Left ventricle myocardium inferior (tissue), 1 donor: ENCODE measurements around the gene CENPT. TPM values are rescaled to one million over a fixed set of nuclear protein-coding genes. Genes with fewer than 3 reads are reported as not detected.
"Not testable (repeated sequence)": the region's sequence is repeated elsewhere in the genome, so short reads cannot be mapped to it uniquely, and the experiment has no call there.

Experiments used
- DNase-seq: peaks from one replicate; pipeline ENCODE4 v3.0.0-alpha.2; 2020
- H3K27ac ChIP-seq: fragments of 200-600 bp; replicated peaks from 2 replicates; pipeline ENCODE4 v1.8.0; 2021
- H3K27me3 ChIP-seq: fragments of 200-600 bp; 2 replicates; pipeline ENCODE4 v1.8.0; 2021; ENCODE audit warnings: low read depth
- H3K36me3 ChIP-seq: fragments of 200-600 bp; 2 replicates; pipeline ENCODE4 v1.8.0; 2021
- H3K4me1 ChIP-seq: fragments of 200-600 bp; 2 replicates; pipeline ENCODE4 v1.8.0; 2021
- H3K4me3 ChIP-seq: fragments of 200-600 bp; 2 replicates; pipeline ENCODE4 v1.8.0; 2021; ENCODE audit warnings: mild to moderate bottlenecking, moderate library complexity
- H3K9me3 ChIP-seq: fragments of 200-600 bp; replicated peaks from 2 replicates; pipeline ENCODE4 v1.8.0; 2021
- intact Hi-C: fragments of 100-400 bp; cut with micrococcal nuclease; formaldehyde crosslinking; loops from one replicate; pipeline ENCODE4 v1.11.0; 2022
- total RNA-seq: library from RNA; stranded (reverse); fragmentation: NEBNext Ultra II Directional; extraction: Animal tissue kit (Norgen Biotek cat#: 25700); gene quantifications from one replicate; pipeline ENCODE4 v1.2.1, GENCODE V29; 2021
- TF ChIP-seq, protein P1 (sequence below): fragments of 200-600 bp; IDR thresholded peaks from 2 replicates; pipeline ENCODE4 v1.8.0; 2021; ENCODE audit warnings: antibody characterized with exemption, mild to moderate bottlenecking, borderline replicate concordance
- donor health status: DM: no; HTN: yes; CAD: no; lungs with severe emphysema.

The CENPT gene
- total RNA-seq, 1 donor from 2014 or later: 20.2 TPM

DNA sequence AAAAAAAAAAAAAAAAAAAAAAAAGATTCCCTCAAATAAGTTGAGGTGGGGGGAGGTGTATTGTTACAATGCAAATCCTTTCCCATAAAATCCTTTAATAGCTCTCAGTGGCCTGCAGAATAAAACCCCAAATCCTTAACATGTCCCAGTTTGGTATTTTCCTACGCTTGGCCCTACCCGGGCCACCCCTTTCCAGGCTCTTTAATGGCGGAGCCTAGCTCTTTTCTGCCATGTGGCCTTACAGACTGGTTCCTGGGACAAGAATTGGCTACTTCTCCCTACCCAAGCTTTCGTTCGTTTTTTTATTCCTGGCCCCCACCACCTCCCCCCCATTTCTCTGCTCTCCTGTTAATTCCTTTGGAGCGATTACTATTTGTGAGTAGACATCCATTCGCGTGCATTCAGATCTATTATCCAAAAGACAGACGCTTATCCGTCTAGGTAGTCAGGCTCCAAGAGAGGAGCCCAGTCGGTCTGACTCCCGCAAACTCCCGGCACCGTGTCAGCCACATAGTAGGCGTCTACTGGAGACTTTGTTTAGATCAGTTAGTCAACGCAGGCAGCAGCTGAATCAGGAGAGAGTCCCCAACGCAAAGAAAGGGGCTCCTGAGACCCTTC is 6.2 kb downstream of the CENPT start:
- H3K27ac ChIP-seq: peak overlapping the region; percentile 99
- DNase-seq: no peak
- peak overlapping the region; percentile 82 for H3K4me3 ChIP-seq
- H3K27me3 ChIP-seq: no peaks in the 10 kb centered on the region
- peaks cover 4% of the 10 kb centered on the region for H3K36me3 ChIP-seq
- intact Hi-C loops: no loop called here
- TF ChIP-seq, protein P1, sequence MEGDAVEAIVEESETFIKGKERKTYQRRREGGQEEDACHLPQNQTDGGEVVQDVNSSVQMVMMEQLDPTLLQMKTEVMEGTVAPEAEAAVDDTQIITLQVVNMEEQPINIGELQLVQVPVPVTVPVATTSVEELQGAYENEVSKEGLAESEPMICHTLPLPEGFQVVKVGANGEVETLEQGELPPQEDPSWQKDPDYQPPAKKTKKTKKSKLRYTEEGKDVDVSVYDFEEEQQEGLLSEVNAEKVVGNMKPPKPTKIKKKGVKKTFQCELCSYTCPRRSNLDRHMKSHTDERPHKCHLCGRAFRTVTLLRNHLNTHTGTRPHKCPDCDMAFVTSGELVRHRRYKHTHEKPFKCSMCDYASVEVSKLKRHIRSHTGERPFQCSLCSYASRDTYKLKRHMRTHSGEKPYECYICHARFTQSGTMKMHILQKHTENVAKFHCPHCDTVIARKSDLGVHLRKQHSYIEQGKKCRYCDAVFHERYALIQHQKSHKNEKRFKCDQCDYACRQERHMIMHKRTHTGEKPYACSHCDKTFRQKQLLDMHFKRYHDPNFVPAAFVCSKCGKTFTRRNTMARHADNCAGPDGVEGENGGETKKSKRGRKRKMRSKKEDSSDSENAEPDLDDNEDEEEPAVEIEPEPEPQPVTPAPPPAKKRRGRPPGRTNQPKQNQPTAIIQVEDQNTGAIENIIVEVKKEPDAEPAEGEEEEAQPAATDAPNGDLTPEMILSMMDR: no peak
- H3K9me3 ChIP-seq: no peaks in the 10 kb centered on the region
- H3K4me1 ChIP-seq: peaks cover 46% of the 10 kb centered on the region

DNA sequence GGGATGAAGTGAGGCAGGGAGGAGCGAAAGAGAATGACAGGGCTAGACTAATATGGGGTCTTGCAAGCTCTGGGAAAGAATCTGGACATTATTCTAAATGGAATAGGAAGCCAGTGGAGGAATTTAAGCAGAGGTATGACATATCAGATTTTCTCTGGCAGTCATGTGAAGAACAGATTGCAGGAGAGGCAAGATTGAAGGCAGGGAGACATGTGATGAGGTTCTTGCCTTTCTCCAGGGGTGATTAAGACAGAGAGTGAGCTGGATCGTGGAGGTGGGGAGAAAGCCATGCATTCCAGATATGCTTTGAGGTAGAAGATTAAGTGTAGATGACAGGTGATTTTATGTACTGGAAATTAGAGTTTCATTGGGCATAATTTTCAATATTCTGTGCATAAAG is 9.7 kb downstream of the CENPT start:
- Histone ChIP-seq H3K36me3 (no peaks in the 10 kb centered on the region), H3K4me3 (no peak overlapping the region), H3K9me3 (no peaks in the 10 kb centered on the region), H3K27me3 (no peaks in the 10 kb centered on the region), H3K27ac (no peak overlapping the region), H3K4me1 (peaks cover 28% of the 10 kb centered on the region)
- TF ChIP-seq, protein P1: no peak
- intact Hi-C loops: no loop called here
- DNase-seq: no peak

DNA sequence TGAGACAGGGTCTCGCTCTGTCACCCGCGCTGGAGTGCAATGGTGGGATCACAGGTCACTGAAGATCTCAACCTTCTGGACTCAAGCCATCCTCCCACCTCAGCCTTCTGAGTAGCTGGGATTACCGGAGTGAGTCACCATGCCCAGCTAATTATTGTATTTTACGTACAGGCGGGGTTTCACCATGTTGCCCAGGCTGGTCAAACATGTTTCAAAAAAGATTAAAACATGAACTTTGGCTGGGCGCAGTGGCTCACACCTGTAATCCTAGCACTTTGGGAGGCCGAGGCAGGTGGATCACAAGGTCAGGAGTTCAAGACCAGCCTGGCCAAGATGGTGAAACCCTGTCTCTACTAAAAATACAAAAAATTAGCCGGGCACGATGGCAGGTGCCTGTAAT is 10.3 kb downstream of the CENPT start:
- peaks cover 30% of the 10 kb centered on the region for H3K4me1 ChIP-seq
- H3K36me3 ChIP-seq, H3K4me3 ChIP-seq, intact Hi-C loops, H3K27ac ChIP-seq, H3K27me3 ChIP-seq, DNase-seq, H3K9me3 ChIP-seq: not testable (repeated sequence)

DNA sequence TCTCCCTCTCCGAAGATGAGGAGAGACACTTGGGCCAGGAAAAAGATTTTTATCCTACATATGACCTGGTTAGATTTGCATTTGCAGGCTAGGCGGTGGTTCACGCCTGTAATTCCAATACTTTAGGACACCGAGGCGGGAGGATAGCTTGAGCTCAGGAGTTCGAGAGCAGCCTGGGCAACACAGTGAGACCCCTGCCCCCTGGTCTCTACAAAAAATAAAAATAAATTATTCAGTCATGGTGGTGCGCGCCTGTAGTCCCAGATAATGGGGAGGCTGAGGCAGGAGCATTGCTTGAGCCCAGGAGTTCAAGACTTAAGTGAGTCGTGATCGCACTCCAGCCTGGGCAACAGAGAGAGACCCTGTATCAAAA is 13.3 kb downstream of the CENPT start:
- peak overlapping the region; percentile 90 for H3K4me3 ChIP-seq
- peak overlapping the region; percentile 78 for H3K27ac ChIP-seq
- H3K4me1 ChIP-seq: peaks cover 24% of the 10 kb centered on the region
- no peaks in the 10 kb centered on the region for H3K9me3 ChIP-seq
- intact Hi-C loops: no loop called here
- H3K27me3 ChIP-seq: no peaks in the 10 kb centered on the region
- no peak for DNase-seq
- TF ChIP-seq, protein P1: no peak
- peaks cover 32% of the 10 kb centered on the region for H3K36me3 ChIP-seq

DNA sequence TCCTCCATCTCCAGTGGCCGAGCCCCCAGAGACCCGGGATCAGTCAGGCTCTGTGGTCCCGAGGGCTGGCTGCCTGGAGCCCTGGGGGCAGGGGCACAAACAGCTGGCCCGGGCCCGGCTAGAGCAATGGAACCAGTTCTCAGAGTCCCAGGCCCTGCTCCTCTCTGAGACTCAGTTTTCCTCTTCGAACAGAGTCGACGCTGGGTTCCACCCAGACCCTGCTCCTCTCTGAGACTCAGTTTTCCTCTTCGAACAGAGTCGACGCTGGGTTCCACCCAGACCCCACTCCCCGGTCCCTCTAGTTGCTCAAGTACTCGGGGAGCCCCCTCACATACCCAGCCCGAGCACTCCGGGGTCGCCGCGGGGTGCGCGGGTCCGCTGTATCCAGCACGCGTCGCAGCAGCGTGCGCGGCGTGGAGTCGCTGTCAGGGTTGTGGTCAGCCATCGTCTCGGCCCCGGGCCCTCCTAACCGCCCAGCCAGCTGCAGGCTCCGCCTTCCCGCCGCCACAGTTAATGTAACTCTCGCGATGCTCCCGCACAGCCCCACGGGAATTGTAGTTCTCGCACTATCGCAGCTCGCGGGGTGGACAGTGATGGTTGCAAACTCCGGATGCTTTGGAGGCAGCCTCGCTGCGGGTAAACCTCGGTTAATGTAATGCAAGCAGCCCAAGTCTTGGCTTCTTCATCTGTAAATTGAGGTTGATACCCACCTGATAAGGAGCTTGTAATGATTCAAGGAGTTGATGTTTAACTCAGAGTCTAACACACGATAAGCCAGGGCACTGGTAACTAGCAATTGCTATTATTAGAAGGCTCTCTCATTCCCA is 13.9 kb downstream of the CENPT start:
- TF ChIP-seq, protein P1: no peak
- intact Hi-C loops: no loop called here
- peak; percentile 95 for DNase-seq
- Histone ChIP-seq H3K27me3 (no peaks in the 10 kb centered on the region), H3K27ac (peak overlapping the region; percentile 78), H3K4me3 (peak overlapping the region; percentile 90), H3K36me3 (peaks cover 38% of the 10 kb centered on the region), H3K9me3 (no peaks in the 10 kb centered on the region), H3K4me1 (peaks cover 24% of the 10 kb centered on the region)

DNA sequence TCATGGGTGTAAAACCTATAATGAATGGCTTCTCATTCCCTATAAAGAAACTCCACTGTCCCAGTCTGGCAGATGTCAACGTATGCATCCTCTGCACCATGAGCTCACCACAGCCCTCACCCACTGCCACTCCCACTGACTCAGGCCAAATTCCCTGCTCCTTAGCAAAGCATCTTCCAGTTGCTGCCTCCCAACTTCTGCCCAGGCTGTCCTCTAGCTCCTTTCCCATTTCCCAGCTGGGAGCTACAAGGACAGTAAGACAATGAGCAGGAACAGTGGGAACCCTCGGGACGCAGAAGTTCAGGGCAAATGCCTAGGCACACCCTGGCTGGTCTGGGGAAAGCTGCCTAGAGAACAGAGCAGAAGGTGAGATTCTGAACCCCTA is 14.5 kb downstream of the CENPT start:
- TF ChIP-seq, protein P1: no peak
- Histone ChIP-seq H3K36me3 (peaks cover 44% of the 10 kb centered on the region), H3K9me3 (no peaks in the 10 kb centered on the region), H3K27me3 (no peaks in the 10 kb centered on the region), H3K4me1 (peaks cover 24% of the 10 kb centered on the region), H3K27ac (peak overlapping the region; percentile 78), H3K4me3 (peak overlapping the region; percentile 90)
- intact Hi-C loops: no loop called here
- no peak for DNase-seq
